Suprapubic skin (tissue), 4 donors: Measurements from ENCODE around the gene TAF6L. TPM values are rescaled to one million over a fixed set of nuclear protein-coding genes. Genes with fewer than 3 reads are reported as not detected.
"Not testable (repeated sequence)": the region's sequence is repeated elsewhere in the genome, so short reads cannot be mapped to it uniquely, and the experiment has no call there.

Experiments
- DNase-seq, 2 donors: peaks; one replicate each; pipeline ENCODE4 v3.0.0-alpha.2; 2019; ENCODE audit warnings: low spot score in 2 of 2
- H3K27ac ChIP-seq: fragments of 200-600 bp; sonication (generic); one replicate; pipeline ENCODE4 v1.5.1; 2019
- H3K27me3 ChIP-seq: fragments of 200-600 bp; sonication (generic); one replicate; pipeline ENCODE4 v1.5.1; 2019
- H3K36me3 ChIP-seq: fragments of 200-600 bp; sonication (generic); one replicate; pipeline ENCODE4 v1.5.1; 2019
- H3K4me1 ChIP-seq: fragments of 200-600 bp; sonication (generic); one replicate; pipeline ENCODE4 v1.5.1; 2019
- H3K4me3 ChIP-seq: fragments of 200-600 bp; sonication (generic); one replicate; pipeline ENCODE4 v1.5.1; 2019; ENCODE audit warnings: mild to moderate bottlenecking
- H3K9me3 ChIP-seq: fragments of 200-600 bp; sonication (generic); one replicate; pipeline ENCODE4 v1.5.1; 2019
- EP300 ChIP-seq: sonication (generic); formaldehyde crosslinking; IDR thresholded peaks from one replicate; pipeline ENCODE4 v1.6.1; 2017; ENCODE audit warnings: antibody characterized with exemption
- POLR2A ChIP-seq, 2 donors: fragments of 450-650 bp; IDR thresholded peaks; one replicate each; pipeline ENCODE4 v1.6.1; 2017; ENCODE audit warnings: antibody characterized with exemption in 2 of 2, mild to moderate bottlenecking in 2 of 2, moderate library complexity in 2 of 2
- POLR2AphosphoS5 ChIP-seq, 3 donors: sonication (generic); formaldehyde crosslinking; IDR thresholded peaks; one replicate each; pipeline ENCODE4 v1.6.1; 2017; ENCODE audit warnings: antibody characterized with exemption in 3 of 3
- WGBS: methylation state at CpG from one replicate; pipeline ENCODE4 v1.1.5; 2018; 5-methylcytosine and 5-hydroxymethylcytosine counted together
- total RNA-seq, 4 donors: library from RNA; depleted of rRNA; stranded (reverse); fragments of >200 nt; gene quantifications; one replicate each; pipeline ENCODE4 v1.1.0, GENCODE V29; 2016
- TF ChIP-seq, protein P1 (sequence below), 2 donors: fragments of 200-600 bp in 1 of 2; fragments of 450-650 bp in 1 of 2; sonication (generic) in 1 of 2; IDR thresholded peaks; one replicate each; pipeline ENCODE4 v1.5.1; 2016 to 2019; ENCODE audit warnings: antibody characterized with exemption in 2 of 2, mild to moderate bottlenecking in 1 of 2, moderate library complexity in 1 of 2

TAF6L gene
- total RNA-seq, 4 donors from 2014 or later: 10.2 to 48.7 (median 21.9) TPM

DNA sequence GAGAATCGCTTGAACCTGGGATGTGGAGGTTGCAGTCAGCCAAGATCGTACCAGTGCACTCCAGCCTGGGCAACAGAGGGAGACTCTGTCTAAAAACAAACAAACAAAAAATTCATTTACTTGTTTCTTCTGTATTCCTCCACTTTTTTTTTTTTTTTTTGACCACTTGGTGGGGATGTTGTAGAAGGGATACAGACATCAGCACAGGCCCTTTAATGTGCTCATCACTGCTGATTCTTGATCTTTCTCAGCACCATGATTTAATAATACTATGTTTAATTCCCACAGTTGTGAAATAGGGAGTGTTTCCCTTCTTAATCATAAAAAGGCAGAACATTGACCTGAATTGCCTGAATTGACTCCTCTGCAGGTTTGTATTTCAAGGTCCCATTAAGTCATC, 38.4 kb upstream of the TAF6L start:
- Histone ChIP-seq H3K36me3 (peaks cover 39% of the 10 kb centered on the region), H3K4me3 (no peak overlapping the region), H3K4me1 (peaks cover 26% of the 10 kb centered on the region), H3K9me3 (no peaks in the 10 kb centered on the region), H3K27me3 (no peaks in the 10 kb centered on the region), H3K27ac (no peak overlapping the region)
- no peak for DNase-seq
- TF ChIP-seq POLR2A (IDR thresholded peaks at IDR 0.05) (no peak), EP300 (no peak), POLR2AphosphoS5 (IDR thresholded peaks at IDR 0.05) (no peak)
- TF ChIP-seq, protein P1, sequence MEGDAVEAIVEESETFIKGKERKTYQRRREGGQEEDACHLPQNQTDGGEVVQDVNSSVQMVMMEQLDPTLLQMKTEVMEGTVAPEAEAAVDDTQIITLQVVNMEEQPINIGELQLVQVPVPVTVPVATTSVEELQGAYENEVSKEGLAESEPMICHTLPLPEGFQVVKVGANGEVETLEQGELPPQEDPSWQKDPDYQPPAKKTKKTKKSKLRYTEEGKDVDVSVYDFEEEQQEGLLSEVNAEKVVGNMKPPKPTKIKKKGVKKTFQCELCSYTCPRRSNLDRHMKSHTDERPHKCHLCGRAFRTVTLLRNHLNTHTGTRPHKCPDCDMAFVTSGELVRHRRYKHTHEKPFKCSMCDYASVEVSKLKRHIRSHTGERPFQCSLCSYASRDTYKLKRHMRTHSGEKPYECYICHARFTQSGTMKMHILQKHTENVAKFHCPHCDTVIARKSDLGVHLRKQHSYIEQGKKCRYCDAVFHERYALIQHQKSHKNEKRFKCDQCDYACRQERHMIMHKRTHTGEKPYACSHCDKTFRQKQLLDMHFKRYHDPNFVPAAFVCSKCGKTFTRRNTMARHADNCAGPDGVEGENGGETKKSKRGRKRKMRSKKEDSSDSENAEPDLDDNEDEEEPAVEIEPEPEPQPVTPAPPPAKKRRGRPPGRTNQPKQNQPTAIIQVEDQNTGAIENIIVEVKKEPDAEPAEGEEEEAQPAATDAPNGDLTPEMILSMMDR (IDR thresholded peaks at IDR 0.05): no peak
- WGBS: 62% methylated on average over 2 of the region's 2 CpGs

DNA sequence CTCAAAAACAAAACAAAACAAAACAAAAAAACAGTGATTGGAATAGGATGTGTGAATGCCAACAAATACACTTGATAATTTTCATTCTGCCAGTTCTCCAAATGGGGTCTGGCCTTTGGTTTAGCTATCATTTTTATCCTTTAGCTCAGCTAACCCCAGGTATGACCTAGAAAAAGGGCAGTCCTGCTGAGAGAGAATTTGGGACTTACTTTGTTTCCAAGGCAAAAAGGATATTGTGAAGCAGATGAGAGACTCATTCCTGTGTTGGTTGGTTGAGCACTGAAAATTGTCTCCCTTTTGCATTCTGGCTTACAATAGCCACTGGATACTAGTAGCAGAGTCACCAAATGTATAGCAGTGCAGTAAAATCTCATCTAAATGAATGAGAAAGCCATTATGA, 34.0 kb upstream of the TAF6L start:
- no peaks in the 10 kb centered on the region for H3K27me3 ChIP-seq
- TF ChIP-seq POLR2A (IDR thresholded peaks at IDR 0.05): no peak
- TF ChIP-seq, protein P1 (IDR thresholded peaks at IDR 0.05): no peak
- TF ChIP-seq EP300: no peak
- TF ChIP-seq POLR2AphosphoS5 (IDR thresholded peaks at IDR 0.05): no peak
- no peak overlapping the region for H3K27ac ChIP-seq
- peaks cover 2% of the 10 kb centered on the region for H3K4me1 ChIP-seq
- no peak for DNase-seq
- H3K4me3 ChIP-seq: no peak overlapping the region
- no peaks in the 10 kb centered on the region for H3K9me3 ChIP-seq
- H3K36me3 ChIP-seq: peaks cover 72% of the 10 kb centered on the region

DNA sequence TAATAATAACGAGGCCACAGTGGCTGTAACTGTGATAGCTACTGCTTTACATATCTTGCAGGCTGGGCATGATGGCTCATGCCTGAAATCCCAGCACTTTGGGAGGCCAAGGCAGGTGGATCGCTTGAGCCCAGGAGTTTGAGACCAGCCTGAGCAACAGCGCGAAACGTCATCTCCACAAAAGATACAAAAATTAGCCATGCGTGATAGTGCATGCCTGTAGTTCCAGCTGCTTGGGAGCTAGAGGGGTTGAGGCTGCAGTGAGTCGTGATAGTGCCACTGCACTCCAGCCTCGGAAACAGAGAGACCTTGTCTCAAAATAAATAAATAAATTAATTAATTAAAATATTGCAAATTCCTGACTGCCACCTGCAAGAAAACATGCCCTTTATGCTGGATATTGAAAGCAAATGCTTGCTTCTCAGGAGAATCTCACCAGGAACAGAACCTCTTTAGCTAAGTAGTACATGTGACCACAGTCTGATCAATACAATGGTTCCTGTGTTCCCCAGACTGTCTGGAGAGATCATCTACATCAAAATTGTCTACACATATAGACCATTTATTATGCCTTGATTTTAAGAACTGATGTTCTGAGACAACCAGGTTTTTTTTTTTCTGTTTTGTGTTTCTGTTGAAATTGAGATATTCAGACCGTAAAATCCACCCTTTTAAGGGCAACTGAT, 23.6 kb upstream of the TAF6L start:
- H3K27me3 ChIP-seq: no peaks in the 10 kb centered on the region
- 61% methylated on average over 9 of the region's 9 CpGs for WGBS
- no peak for DNase-seq
- H3K9me3 ChIP-seq: no peaks in the 10 kb centered on the region
- peaks cover 14% of the 10 kb centered on the region for H3K36me3 ChIP-seq
- TF ChIP-seq, protein P1 (IDR thresholded peaks at IDR 0.05): no peak
- TF ChIP-seq POLR2A (IDR thresholded peaks at IDR 0.05): no peak
- no peak for TF ChIP-seq EP300
- no peak for TF ChIP-seq POLR2AphosphoS5 (IDR thresholded peaks at IDR 0.05)
- H3K27ac ChIP-seq: peak overlapping the region; percentile 39
- peaks cover 30% of the 10 kb centered on the region for H3K4me1 ChIP-seq
- H3K4me3 ChIP-seq: no peak overlapping the region

DNA sequence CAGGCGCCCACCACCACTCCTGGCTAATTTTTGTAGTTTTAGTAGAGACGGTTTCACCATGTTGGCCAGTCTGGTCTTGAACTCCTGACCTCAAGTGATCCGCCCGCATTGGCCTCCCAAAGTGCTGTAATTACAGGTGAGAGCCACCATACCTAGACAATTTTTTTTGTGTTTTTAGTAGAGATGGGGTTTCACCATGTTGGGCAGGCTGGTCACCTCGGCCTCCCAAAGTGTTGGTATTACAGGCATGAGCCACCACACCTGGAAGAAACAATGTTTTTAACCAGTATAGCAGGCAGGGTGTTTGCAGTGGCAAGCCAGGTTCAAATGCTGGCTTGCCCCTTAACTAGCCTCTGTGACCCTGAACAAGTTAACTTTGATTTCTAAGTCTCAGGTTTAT, 21.3 kb upstream of the TAF6L start:
- H3K9me3 ChIP-seq, DNase-seq, H3K4me3 ChIP-seq, H3K27me3 ChIP-seq, H3K27ac ChIP-seq: not testable (repeated sequence)
- Histone ChIP-seq H3K4me1 (peaks cover 46% of the 10 kb centered on the region), H3K36me3 (peaks cover 14% of the 10 kb centered on the region)
- 94% methylated on average over 5 of the region's 5 CpGs for WGBS

DNA sequence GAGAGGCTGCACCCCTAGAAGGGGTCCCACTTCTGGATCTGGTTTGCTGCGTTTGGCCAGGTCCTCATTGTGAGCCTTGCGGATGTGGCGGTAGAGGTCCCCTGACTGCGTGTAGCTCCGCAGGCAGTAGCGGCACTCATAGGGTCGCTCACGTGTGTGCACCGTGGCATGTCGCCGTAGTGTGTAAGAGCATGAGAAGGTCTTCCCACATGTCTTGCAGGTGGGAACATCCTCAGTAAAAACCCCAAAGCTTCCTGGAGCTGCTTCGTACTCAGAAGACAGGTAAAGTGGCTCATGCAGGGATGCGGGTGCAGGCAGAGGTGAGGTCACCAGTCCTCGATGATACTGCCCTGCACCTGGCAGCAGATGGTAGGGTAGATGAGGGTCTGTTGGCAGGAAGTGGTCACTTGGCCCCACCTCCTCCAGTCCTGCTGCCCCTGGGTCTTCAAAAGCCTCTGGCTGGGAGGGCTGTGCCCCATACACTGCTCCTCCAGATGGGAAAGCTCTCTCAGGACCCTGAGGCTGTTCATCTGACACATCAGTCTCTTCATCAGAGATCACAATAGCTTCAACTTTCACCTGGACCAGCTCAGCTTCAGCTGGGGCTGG, 18.9 kb upstream of the TAF6L start:
- WGBS: 100% methylated on average over 4 of the region's 14 CpGs
- no peak for TF ChIP-seq EP300
- TF ChIP-seq POLR2A (IDR thresholded peaks at IDR 0.05): no peak
- TF ChIP-seq, protein P1 (IDR thresholded peaks at IDR 0.05): no peak
- no peak for TF ChIP-seq POLR2AphosphoS5 (IDR thresholded peaks at IDR 0.05)
- H3K27ac ChIP-seq: no peak overlapping the region
- H3K27me3 ChIP-seq: no peaks in the 10 kb centered on the region
- no peaks in the 10 kb centered on the region for H3K9me3 ChIP-seq
- DNase-seq: no peak
- peaks cover 46% of the 10 kb centered on the region for H3K4me1 ChIP-seq
- no peak overlapping the region for H3K4me3 ChIP-seq
- peaks cover 14% of the 10 kb centered on the region for H3K36me3 ChIP-seq
